ENCODE results near the gene MELTF.

DNA sequence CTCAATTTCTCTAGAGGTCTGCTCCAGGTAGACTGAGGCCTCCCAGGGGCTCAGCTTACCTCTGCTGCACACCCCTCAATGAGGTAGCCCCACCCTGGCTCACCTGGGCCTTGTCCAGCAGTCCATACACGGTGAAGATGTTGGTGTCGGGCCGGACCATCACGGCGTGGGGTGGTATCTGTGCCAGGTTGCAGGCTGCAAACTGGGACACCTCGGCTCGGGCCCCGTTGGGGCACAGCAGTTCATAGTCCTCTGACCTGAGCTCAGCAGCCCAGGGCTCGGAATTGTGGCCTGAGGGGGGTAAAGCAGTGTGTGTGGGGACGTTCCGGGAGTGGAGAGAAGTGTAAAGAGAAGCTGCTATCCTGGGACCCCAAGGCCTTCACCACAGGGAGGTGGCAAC lies 23.2 kb downstream of the MELTF start:
- TF ChIP-seq, protein P1, sequence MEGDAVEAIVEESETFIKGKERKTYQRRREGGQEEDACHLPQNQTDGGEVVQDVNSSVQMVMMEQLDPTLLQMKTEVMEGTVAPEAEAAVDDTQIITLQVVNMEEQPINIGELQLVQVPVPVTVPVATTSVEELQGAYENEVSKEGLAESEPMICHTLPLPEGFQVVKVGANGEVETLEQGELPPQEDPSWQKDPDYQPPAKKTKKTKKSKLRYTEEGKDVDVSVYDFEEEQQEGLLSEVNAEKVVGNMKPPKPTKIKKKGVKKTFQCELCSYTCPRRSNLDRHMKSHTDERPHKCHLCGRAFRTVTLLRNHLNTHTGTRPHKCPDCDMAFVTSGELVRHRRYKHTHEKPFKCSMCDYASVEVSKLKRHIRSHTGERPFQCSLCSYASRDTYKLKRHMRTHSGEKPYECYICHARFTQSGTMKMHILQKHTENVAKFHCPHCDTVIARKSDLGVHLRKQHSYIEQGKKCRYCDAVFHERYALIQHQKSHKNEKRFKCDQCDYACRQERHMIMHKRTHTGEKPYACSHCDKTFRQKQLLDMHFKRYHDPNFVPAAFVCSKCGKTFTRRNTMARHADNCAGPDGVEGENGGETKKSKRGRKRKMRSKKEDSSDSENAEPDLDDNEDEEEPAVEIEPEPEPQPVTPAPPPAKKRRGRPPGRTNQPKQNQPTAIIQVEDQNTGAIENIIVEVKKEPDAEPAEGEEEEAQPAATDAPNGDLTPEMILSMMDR (IDR thresholded peaks at IDR 0.05; ENCODE audit: low read depth, low read length): no peak
- TF ChIP-seq EZH2phosphoT487 (IDR thresholded peaks at IDR 0.05; ENCODE audit: low read depth): no peak

Measured in OCI-LY3 (cell line).